ENCODE data around the gene QRFP. TPM values are rescaled to one million over a fixed set of nuclear protein-coding genes. Genes with fewer than 3 reads are reported as not detected.

QRFP gene
- total and polyA plus RNA-seq, 5 donors from 2014 or later, result not detected

DNA sequence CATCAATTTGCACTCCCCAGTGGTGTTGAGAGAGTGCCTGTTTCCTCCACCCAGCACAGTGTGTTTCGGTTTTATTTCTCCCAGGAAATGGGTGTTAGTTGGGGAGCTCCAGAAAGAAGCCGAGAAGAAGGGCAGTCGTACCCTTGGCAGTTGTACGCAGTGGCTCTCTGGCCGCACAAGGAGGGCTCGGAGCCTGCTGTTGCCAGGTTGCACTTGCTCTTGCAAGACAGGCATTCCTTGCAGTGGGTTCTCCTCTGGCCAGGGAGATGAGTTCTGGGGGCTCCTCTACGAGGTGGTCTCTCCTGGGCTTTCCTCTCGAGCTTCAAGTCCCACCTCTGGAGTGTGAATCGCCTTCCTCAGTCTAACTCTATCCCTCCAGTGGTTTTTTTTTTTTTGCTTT is 29.1 kb downstream of the QRFP start:
- Histone ChIP-seq H3K27ac (ENCODE audit: insufficient read depth, low read length, poor library complexity, severe bottlenecking) (no peak overlapping the region), H3K9me3 (ENCODE audit: control insufficient read depth in 2 of 2, low read length in 2 of 2) (no peaks in the 10 kb centered on the region), H3K4me1 (ENCODE audit: control insufficient read depth, insufficient read depth, low read length, poor library complexity, severe bottlenecking) (no peaks in the 10 kb centered on the region), H3K27me3 (ENCODE audit: control insufficient read depth, insufficient read depth, low read length) (no peaks in the 10 kb centered on the region), H3K4me3 (ENCODE audit: low read depth, low read length) (no peak overlapping the region), H3K36me3 (ENCODE audit: control insufficient read depth, insufficient read depth, low read length) (peaks cover 11% of the 10 kb centered on the region)
- H3K4me3 Mint-ChIP-seq, result no peak overlapping the region
- no peaks in the 10 kb centered on the region for H3K9me3 Mint-ChIP-seq
- ATAC-seq (ENCODE audit: low read depth in 2 of 2) (no peak), DNase-seq (no peak)
- no peak overlapping the region for H3K27ac Mint-ChIP-seq
- H3K36me3 Mint-ChIP-seq, result peaks cover 11% of the 10 kb centered on the region
- H3K4me1 Mint-ChIP-seq, result peaks cover 0 to 13% (median 6%) of the 10 kb centered on the region in 4 donors
- no peaks in the 10 kb centered on the region for H3K27me3 Mint-ChIP-seq

DNA sequence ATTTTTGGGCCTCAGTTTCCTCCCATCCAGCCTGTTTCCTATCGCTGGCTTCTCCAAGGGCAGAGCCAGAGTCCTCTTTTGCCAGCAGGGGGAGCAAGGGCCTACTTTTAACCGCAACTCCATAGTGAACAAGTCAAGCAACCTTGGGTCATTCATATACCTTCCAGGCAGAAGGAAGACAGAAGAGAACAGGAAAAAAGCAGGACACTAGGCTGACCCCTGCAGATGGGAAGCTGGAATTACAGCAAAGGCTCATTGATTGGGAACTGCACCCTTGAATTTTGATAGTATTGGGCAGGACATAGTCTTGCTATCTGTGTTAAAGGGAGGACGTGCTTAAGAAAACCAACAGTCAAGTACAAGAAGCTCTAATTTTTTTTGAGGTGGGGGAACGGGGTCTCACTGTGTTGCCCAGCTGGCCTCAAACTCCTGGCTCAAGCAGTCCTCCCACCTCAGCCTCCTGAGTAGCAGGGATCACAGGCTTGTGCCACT is 30.1 kb downstream of the QRFP start:
- Histone ChIP-seq H3K4me1 (ENCODE audit: control insufficient read depth, insufficient read depth, low read length, poor library complexity, severe bottlenecking) (no peaks in the 10 kb centered on the region), H3K9me3 (ENCODE audit: control insufficient read depth in 2 of 2, low read length in 2 of 2) (no peaks in the 10 kb centered on the region), H3K27ac (ENCODE audit: insufficient read depth, low read length, poor library complexity, severe bottlenecking) (no peak overlapping the region), H3K27me3 (ENCODE audit: control insufficient read depth, insufficient read depth, low read length) (no peaks in the 10 kb centered on the region), H3K36me3 (ENCODE audit: control insufficient read depth, insufficient read depth, low read length) (peaks cover 5% of the 10 kb centered on the region), H3K4me3 (ENCODE audit: low read depth, low read length) (no peak overlapping the region)
- Mint-ChIP-seq H3K27me3 (no peaks in the 10 kb centered on the region), H3K27ac (no peak overlapping the region), H3K36me3 (peaks cover 3% of the 10 kb centered on the region), H3K9me3 (no peaks in the 10 kb centered on the region), H3K4me3 (peak overlapping the region in 1 of 4 donors; percentile 48), H3K4me1 (peaks cover 0 to 13% (median 6%) of the 10 kb centered on the region in 4 donors)
- ATAC-seq (ENCODE audit: low read depth in 2 of 2) (peak; percentile 37 to 55), DNase-seq (peak; percentile 18 to 68 (median 38))

DNA sequence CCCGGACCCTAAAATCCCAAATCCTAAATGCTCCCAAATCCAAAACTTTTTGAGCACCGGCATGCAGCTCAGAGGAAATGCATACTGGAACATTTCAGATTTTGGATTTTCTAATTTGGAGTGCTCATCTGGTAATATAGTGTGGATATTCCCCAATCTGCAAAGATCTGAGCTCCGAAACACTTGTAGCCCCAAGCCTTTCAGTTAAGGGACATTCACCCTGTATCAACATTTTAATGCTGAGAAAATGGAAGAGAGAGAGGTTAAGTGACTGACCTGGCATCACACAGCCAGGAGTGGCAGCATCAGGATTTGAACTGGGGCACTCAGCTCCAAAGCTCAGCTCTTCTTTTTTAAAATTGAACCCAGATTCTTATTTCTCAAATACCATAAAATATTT is 30.7 kb downstream of the QRFP start:
- ATAC-seq (ENCODE audit: low read depth in 2 of 2) (no peak), DNase-seq (no peak)
- no peaks in the 10 kb centered on the region for H3K4me1 ChIP-seq (ENCODE audit: control insufficient read depth, insufficient read depth, low read length, poor library complexity, severe bottlenecking)
- H3K36me3 ChIP-seq (ENCODE audit: control insufficient read depth, insufficient read depth, low read length), result peaks cover 5% of the 10 kb centered on the region
- H3K27me3 Mint-ChIP-seq, result no peaks in the 10 kb centered on the region
- no peak overlapping the region for H3K4me3 ChIP-seq (ENCODE audit: low read depth, low read length)
- no peak overlapping the region for H3K27ac Mint-ChIP-seq
- H3K4me3 Mint-ChIP-seq, result no peak overlapping the region
- H3K36me3 Mint-ChIP-seq, result peaks cover 4% of the 10 kb centered on the region
- no peaks in the 10 kb centered on the region for H3K9me3 Mint-ChIP-seq
- no peak overlapping the region for H3K27ac ChIP-seq (ENCODE audit: insufficient read depth, low read length, poor library complexity, severe bottlenecking)
- no peaks in the 10 kb centered on the region for H3K9me3 ChIP-seq (ENCODE audit: control insufficient read depth in 2 of 2, low read length in 2 of 2)
- H3K4me1 Mint-ChIP-seq, result peaks cover 0 to 13% (median 6%) of the 10 kb centered on the region in 4 donors
- H3K27me3 ChIP-seq (ENCODE audit: control insufficient read depth, insufficient read depth, low read length), result no peaks in the 10 kb centered on the region

DNA sequence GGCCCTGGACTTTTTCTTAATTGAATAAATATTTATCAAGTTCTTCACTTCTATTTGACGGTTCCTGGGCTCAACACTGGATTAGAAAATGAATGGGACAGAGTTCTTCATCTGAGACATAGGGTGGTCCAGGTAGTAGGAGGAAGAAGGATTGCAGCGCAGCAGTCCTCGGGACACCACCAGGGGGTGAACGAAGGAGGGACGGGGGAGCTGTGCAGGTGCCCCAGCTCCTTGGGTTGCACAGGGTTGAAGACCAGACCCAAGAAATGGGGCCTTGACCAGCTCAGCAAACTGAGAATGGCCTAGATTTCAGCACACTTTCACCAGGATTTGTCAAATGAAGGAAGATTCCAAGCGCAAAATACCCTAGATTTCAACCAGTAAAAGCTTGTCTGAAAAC is 32.1 kb downstream of the QRFP start:
- no peak overlapping the region for H3K4me3 ChIP-seq (ENCODE audit: low read depth, low read length)
- H3K4me1 Mint-ChIP-seq, result peaks cover 0 to 8% (median 4%) of the 10 kb centered on the region in 4 donors
- no peaks in the 10 kb centered on the region for H3K4me1 ChIP-seq (ENCODE audit: control insufficient read depth, insufficient read depth, low read length, poor library complexity, severe bottlenecking)
- H3K36me3 Mint-ChIP-seq, result peaks cover 10% of the 10 kb centered on the region
- no peak overlapping the region for H3K4me3 Mint-ChIP-seq
- DNase-seq (no peak), ATAC-seq (ENCODE audit: low read depth in 2 of 2) (no peak)
- no peaks in the 10 kb centered on the region for H3K27me3 Mint-ChIP-seq
- no peaks in the 10 kb centered on the region for H3K27me3 ChIP-seq (ENCODE audit: control insufficient read depth, insufficient read depth, low read length)
- H3K9me3 Mint-ChIP-seq, result no peaks in the 10 kb centered on the region
- no peak overlapping the region for H3K27ac ChIP-seq (ENCODE audit: insufficient read depth, low read length, poor library complexity, severe bottlenecking)
- H3K36me3 ChIP-seq (ENCODE audit: control insufficient read depth, insufficient read depth, low read length), result peaks cover 8% of the 10 kb centered on the region
- H3K9me3 ChIP-seq (ENCODE audit: control insufficient read depth in 2 of 2, low read length in 2 of 2), result no peaks in the 10 kb centered on the region
- H3K27ac Mint-ChIP-seq, result no peak overlapping the region

DNA sequence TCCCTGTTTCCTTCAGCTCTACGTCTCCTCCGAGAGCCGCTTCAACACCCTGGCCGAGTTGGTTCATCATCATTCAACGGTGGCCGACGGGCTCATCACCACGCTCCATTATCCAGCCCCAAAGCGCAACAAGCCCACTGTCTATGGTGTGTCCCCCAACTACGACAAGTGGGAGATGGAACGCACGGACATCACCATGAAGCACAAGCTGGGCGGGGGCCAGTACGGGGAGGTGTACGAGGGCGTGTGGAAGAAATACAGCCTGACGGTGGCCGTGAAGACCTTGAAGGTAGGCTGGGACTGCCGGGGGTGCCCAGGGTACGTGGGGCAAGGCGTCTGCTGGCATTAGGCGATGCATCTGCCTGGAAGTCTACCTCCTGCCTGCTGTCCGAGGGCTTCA is 33.9 kb downstream of the QRFP start:
- Mint-ChIP-seq H3K36me3 (peaks cover 11% of the 10 kb centered on the region), H3K27ac (no peak overlapping the region), H3K27me3 (no peaks in the 10 kb centered on the region), H3K4me1 (peaks cover 0 to 8% (median 4%) of the 10 kb centered on the region in 4 donors), H3K4me3 (no peak overlapping the region), H3K9me3 (no peaks in the 10 kb centered on the region)
- no peak overlapping the region for H3K27ac ChIP-seq (ENCODE audit: insufficient read depth, low read length, poor library complexity, severe bottlenecking)
- no peaks in the 10 kb centered on the region for H3K27me3 ChIP-seq (ENCODE audit: control insufficient read depth, insufficient read depth, low read length)
- no peak for ATAC-seq (ENCODE audit: low read depth in 2 of 2)
- no peak overlapping the region for H3K4me3 ChIP-seq (ENCODE audit: low read depth, low read length)
- H3K36me3 ChIP-seq (ENCODE audit: control insufficient read depth, insufficient read depth, low read length), result peaks cover 15% of the 10 kb centered on the region
- no peak for DNase-seq
- H3K9me3 ChIP-seq (ENCODE audit: control insufficient read depth in 2 of 2, low read length in 2 of 2), result no peaks in the 10 kb centered on the region
- no peaks in the 10 kb centered on the region for H3K4me1 ChIP-seq (ENCODE audit: control insufficient read depth, insufficient read depth, low read length, poor library complexity, severe bottlenecking)

DNA sequence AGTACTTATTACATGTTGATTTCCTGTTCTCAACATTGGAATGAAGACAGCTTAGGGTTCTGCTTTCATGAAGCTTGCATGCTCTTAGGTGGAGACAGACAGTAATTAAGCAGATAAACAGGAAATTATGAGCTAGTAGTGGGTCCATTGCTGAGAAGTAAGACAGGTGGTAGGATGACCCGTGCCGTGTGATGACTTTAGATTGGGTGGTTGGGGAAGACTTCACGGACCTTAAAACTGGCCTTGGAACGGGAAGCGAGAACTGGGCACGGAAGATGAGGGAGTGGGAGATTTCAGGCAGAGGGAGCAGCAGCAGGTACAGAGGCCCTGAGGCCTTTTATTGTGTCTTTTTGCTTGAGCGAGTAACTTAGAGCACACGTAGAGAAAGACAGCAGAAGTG is 34.4 kb downstream of the QRFP start:
- H3K36me3 Mint-ChIP-seq, result peaks cover 14% of the 10 kb centered on the region
- DNase-seq, result no peak
- H3K4me3 Mint-ChIP-seq, result no peak overlapping the region
- Histone ChIP-seq H3K4me3 (ENCODE audit: low read depth, low read length) (no peak overlapping the region), H3K27me3 (ENCODE audit: control insufficient read depth, insufficient read depth, low read length) (no peaks in the 10 kb centered on the region), H3K27ac (ENCODE audit: insufficient read depth, low read length, poor library complexity, severe bottlenecking) (no peak overlapping the region), H3K9me3 (ENCODE audit: control insufficient read depth in 2 of 2, low read length in 2 of 2) (no peaks in the 10 kb centered on the region), H3K4me1 (ENCODE audit: control insufficient read depth, insufficient read depth, low read length, poor library complexity, severe bottlenecking) (no peaks in the 10 kb centered on the region), H3K36me3 (ENCODE audit: control insufficient read depth, insufficient read depth, low read length) (peaks cover 15% of the 10 kb centered on the region)
- peaks cover 0 to 8% (median 4%) of the 10 kb centered on the region in 4 donors for H3K4me1 Mint-ChIP-seq
- H3K9me3 Mint-ChIP-seq, result no peaks in the 10 kb centered on the region
- H3K27ac Mint-ChIP-seq, result peak overlapping the region in 1 of 3 donors; percentile 87
- no peak for ATAC-seq (ENCODE audit: low read depth in 2 of 2)
- no peaks in the 10 kb centered on the region for H3K27me3 Mint-ChIP-seq

DNA sequence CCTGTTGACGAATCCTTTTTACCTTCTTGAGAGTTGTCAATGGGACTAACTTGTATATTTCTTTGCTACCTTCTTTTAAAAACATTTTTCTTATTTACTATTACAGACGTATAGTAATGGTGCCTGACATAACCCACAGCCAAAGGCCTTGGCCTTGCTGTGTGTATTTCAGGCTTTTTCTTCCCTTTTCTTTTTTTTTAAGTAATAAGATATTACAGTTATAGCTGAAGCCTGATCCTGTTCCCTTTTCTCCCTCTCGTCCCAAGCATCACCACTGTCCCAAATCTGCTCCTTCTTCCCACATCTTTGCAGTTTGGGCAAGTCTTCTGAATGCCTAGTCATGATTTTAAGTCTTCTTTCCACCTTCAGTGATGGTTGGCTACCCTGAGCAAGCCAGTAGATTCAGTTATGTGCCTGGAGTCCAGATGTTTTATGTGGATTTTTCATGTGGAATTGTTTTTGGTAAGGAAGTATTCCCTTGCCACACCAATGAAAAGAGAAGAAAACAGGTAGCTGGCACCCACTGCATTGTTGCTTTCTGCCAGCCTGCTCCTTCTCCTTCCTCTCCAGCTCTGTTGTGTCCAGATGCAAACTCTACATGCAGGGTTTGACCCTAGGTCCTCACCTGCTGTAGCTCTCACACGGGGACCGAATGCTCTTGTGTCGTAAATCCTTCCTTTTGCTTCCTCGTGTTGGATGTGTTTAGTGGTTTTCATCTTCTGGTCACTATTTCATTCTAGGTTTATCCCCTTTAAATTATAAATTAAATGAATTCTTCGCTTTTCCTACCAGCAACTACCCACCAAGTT is 35.0 kb downstream of the QRFP start:
- H3K4me1 ChIP-seq (ENCODE audit: control insufficient read depth, insufficient read depth, low read length, poor library complexity, severe bottlenecking), result no peaks in the 10 kb centered on the region
- Mint-ChIP-seq H3K27me3 (no peaks in the 10 kb centered on the region), H3K4me1 (peaks cover 0 to 8% (median 3%) of the 10 kb centered on the region in 4 donors), H3K27ac (peak overlapping the region in 2 of 3 donors; percentile 6 to 85), H3K9me3 (no peaks in the 10 kb centered on the region), H3K4me3 (no peak overlapping the region), H3K36me3 (peaks cover 14% of the 10 kb centered on the region)
- H3K27ac ChIP-seq (ENCODE audit: insufficient read depth, low read length, poor library complexity, severe bottlenecking), result no peak overlapping the region
- no peak overlapping the region for H3K4me3 ChIP-seq (ENCODE audit: low read depth, low read length)
- H3K9me3 ChIP-seq (ENCODE audit: control insufficient read depth in 2 of 2, low read length in 2 of 2), result no peaks in the 10 kb centered on the region
- no peak for DNase-seq
- ATAC-seq (ENCODE audit: low read depth in 2 of 2), result no peak
- H3K36me3 ChIP-seq (ENCODE audit: control insufficient read depth, insufficient read depth, low read length), result peaks cover 15% of the 10 kb centered on the region
- no peaks in the 10 kb centered on the region for H3K27me3 ChIP-seq (ENCODE audit: control insufficient read depth, insufficient read depth, low read length)
